GM12874 (cell line): ENCODE data around the gene SLX1A.

Experiments
- CTCF ChIP-seq: IDR thresholded peaks from 2 replicates; pipeline ENCODE4 v1.5.1; 2011; ENCODE audit warnings: low read depth, mild to moderate bottlenecking, control low read depth, low read length, moderate library complexity; ENCODE audit not compliant: insufficient read depth

SLX1A gene

GRCh38 chr16:30179931-30180330 is 13.7 kb upstream of the SLX1A start:
- TF ChIP-seq CTCF, result no peak

- no peak for TF ChIP-seq CTCF
Measured at GRCh38 chr16:30180741-30181140, 12.9 kb upstream of the SLX1A start.

DNA sequence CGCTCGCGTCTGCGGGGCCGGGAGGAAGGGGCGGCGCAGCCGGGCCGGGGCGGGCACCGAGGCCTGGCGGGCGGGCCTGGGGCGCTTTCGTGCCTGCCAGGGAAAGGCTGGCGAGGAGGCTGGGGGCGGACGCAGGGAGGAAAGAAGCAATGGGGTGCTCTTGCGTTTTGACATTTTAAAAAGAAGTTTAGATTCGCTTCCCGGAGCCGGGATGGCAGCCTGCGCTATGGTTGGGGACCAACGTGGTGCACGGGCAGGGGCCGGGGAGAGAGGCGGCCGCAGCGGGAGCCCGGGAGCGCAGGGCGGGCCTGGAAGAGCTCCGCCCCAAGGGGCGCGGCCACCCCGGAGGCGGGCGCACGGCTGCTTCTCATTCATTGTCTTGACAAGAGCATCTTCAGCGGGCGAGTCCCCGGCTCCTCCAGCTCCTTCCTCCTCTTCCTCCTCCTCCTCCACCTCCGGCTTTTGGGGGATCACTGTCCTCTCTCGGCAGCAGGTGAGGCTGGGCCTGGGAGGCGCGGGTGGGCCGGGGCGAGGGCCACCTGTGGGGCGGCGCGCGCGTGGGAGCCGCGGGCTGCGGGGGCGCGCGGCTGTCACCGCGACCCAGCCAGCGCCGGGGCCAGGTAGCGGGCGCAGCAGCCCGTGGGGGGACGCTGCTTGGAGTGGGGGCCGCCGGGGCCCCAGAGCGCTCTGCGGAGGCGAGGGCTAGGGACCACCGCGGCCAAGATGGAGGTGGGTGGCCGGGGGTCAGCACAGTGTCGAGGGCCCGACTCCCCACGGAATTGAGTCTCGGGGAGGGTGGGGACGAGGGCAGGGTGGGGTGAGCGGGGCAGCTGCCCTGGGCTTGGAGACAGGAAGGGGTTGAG is 10.2 kb upstream of the SLX1A start, which contains the start of gene CORO1A:
TSS of gene CORO1A (plus strand) at position 370 of the 863 bp plus-strand sequence. CDS start 1,608 bp downstream, outside the sequence.
- TF ChIP-seq CTCF, result no peak

DNA sequence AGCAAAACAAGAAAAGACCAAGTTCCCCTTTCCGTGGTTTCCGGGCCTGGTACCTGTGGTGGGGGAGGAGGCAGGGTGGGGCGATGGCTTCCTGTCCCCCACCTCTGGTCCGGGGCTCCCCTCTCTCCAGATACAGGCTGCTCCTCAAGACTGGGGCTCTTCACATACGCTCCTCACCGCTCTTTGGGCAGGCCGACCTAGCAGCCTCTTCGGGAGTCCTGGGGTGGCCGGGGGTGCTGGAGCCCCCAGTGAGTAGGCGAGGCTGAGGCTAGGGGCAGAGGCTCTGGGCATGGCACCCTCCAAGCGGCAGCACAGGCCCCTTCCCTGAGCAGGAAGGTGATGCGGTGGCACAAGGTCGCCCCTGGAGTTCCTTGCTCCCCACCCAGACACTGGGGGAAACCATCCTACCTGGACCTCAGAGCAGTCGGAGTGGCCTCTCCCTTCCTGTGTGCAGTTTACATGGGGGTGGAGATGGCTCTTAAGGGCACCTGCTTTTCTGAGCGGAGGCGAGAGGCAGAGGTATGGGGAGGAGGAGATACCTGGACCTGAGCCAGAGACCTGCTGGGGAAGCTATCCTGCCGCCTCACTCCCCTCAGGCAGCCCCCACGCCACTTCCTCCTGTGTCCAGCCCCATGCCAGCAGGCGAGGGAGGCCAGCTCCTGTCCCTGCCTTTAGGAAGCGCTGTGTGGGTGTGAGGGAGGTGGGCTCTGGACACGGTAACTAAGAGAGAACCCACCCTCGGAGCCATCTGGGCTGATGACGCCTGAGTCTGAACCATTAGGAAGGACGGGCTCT is 9.4 kb upstream of the SLX1A start:
- no peak for TF ChIP-seq CTCF

DNA sequence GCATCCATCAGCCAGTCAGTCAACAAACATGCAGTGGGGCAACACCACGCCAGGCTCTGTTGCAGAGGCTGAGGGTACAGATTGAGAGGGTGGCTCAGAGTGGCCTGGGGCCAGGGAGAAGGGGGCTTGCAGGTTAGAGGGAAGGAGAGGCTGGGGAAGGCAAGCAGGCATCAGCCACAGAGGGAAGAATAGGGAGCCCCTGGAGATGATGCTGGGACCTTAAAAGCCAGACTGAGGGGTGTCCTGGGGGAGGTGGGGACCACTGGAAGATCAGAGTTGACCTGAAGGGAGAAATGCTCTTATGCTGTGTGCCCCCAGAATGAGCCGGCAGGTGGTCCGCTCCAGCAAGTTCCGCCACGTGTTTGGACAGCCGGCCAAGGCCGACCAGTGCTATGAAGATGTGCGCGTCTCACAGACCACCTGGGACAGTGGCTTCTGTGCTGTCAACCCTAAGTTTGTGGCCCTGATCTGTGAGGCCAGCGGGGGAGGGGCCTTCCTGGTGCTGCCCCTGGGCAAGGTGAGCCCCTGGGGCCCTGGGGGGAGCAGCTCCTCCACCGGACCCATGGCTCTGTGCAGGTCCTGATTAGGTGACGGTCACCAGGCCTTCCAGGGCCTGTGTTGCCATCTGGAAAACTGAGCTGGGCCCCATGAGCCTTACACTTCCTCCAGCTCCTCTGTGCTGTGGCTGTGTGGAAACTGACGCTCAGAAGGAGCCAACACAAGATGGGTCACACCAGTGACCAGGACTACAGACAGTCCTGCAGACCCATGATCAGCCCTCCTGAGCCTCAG is 8.6 kb upstream of the SLX1A start:
- TF ChIP-seq CTCF, result no peak

DNA sequence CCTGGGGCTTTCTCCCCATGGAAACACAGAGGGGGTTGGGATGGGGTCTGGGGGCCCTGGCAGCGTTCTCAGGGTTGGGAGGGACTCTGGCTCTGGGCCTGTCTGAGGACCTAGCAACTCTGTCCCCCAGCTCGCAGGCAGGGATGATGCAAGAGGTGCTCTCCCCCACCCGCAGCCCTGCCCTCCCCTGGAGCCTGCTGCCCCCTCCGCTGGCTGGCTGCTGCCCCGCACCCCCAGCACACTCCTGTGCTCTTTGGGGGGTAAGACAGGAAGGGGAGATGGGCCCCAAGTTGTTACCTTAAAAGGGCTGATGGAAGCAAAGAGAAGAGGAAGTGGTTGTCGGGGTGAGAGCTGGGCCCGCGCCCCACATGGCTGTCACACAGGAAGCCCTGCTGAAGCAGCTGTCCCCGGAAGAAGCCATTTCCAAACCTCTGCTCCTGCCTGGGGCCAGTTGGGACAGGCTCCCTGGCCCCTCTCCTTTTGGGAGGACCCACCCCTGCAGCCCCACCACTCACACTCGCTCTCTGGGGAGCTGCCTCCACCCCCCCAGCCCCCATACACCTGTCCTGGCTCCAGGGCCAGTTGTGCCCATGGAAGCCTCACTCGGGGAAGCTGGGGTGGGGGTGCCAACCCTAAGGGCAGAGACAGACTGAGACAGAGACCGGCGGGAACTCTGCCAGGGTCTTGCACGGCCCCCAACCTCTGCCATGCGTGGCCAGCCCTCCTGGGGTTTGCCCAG is 7.8 kb upstream of the SLX1A start:
- no peak for TF ChIP-seq CTCF

DNA sequence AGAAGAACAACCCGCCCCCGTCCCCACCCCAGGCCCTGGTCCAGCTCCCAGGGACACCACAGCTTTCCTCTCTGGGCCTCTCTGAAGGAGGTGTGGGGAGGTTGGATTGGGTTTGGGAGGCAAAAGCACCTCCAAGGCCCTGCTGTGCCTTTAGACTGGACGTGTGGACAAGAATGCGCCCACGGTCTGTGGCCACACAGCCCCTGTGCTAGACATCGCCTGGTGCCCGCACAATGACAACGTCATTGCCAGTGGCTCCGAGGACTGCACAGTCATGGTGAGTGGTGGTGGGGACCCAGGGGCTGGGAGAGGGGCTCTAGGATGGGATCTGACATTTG is 7.3 kb upstream of the SLX1A start:
- no peak for TF ChIP-seq CTCF
